Urothelium cell line (cell line): Measurements from ENCODE around the gene NECTIN4.
A peak's percentile ranks its signal among the peaks of the same experiment; 100 is the strongest.
"Not testable (repeated sequence)": the region's sequence is repeated elsewhere in the genome, so short reads cannot be mapped to it uniquely, and the experiment has no call there.

Experiments used
- DNase-seq: peaks from one replicate; pipeline ENCODE4 v3.0.0; 2011; ENCODE audit warnings: low spot score, mixed read lengths
- FAIRE-seq: peaks from 2 replicates; lab custom pipeline; 2011; peaks lifted over from hg19 to GRCh38; lab: Jason Lieb, UNC

Gene NECTIN4

DNA sequence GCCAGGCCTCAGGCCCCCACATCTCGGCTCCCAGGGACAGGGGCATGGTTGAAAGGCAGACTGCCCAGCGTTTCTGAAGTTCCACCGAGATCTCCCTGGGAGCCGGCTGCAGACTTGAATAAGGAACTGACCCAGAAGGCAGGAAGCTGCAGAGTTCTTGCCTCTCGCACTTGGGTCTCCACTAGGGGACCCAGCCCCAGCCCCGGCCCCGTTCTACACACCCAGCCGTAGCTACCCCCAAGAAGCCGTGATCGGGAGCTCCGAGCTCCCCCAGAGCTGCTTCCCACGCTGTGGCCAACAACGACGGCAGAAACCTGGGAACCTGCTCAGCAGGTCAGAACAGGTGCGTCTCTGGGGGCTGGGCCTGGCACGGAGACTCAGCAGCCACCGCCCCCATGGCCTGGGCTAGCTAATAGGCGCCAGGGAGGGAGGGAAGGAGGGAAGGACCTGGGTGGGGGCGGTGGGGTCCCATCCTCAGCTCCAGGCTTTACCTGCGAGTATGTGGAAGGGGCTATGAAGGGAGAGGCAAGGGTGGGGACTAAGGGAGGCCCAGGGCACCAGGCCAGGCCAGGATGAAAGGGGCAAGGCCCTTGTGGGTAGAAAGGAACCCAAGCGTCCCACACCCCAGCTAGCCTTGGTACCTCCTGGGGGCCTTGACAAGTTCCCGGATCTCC, at the start of gene NECTIN4:
NECTIN4 (minus strand) TSS at position 308 of the 674 bp plus-strand sequence; CDS start at position 46, 262 bp downstream.
- DNase-seq (no peak), FAIRE-seq (no peak)

DNA sequence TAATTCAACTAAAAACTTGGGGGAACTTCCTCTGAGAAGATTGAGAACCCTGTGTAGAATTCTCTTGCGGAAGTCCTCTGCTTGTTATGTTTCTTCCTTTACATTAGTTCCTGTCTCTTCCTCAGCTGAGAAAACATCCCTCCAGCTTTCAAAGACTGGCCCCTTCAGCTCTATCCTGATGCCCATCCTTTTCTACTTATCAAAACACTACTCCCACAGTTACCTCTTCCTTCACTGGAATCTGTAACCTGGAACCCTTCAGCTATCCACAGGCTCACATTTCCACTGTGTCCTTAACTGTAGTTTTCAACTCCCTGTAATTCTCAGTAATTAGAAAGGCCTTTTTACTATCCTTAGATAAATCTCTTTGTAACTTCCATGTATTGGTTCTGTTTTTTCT, 49.1 kb upstream of the NECTIN4 start:
- DNase-seq: no peak
- FAIRE-seq: no peak

DNA sequence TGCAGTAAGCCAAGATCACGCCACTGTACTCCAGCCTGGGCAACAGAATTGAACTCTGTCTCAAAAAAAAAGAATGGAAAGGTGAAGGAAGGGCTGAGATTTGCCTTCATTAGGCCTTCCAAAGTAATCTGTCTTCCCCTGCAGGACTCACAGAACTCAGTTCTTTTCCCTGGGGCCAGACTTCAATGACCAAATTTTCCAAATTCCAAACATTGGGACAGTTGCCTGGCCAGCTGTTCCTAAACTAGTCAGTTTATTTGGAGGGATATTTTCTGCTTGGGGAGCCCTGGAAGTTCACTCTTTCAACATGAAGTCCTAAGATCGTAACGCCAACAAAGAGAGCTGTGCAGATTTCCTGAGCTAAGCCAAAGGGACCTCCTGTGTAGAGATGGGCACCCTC, 48.5 kb upstream of the NECTIN4 start:
- no peak for DNase-seq

DNA sequence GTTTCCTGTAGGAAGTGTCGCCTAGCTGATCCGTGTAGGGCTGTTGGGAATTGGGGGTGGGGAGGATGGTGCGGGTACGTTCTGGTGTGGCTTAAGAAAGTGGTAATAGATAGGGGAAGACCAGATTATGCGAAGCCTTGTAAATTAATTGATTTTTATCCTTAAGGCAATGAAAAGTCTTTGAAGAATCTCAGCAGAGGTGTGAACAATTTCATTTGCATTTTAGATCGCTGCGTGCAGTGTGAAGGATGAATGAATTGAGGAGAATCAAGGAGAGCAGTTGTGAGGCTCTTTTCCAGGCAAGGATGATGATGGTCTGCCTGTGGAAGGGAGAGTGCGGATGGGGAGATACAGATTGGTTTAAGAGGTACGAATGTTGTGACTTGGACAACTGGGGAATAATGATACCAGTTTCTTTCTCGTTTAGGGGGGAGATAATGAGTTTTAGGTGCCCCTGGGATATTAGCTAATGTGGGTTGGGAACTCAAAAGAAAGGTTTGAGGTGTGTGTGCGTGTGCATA, 43.9 kb upstream of the NECTIN4 start:
- FAIRE-seq: no peak
- no peak for DNase-seq

More for the DNA sequence above, 48.5 kb upstream of the NECTIN4 start:
- FAIRE-seq: no peak

DNA sequence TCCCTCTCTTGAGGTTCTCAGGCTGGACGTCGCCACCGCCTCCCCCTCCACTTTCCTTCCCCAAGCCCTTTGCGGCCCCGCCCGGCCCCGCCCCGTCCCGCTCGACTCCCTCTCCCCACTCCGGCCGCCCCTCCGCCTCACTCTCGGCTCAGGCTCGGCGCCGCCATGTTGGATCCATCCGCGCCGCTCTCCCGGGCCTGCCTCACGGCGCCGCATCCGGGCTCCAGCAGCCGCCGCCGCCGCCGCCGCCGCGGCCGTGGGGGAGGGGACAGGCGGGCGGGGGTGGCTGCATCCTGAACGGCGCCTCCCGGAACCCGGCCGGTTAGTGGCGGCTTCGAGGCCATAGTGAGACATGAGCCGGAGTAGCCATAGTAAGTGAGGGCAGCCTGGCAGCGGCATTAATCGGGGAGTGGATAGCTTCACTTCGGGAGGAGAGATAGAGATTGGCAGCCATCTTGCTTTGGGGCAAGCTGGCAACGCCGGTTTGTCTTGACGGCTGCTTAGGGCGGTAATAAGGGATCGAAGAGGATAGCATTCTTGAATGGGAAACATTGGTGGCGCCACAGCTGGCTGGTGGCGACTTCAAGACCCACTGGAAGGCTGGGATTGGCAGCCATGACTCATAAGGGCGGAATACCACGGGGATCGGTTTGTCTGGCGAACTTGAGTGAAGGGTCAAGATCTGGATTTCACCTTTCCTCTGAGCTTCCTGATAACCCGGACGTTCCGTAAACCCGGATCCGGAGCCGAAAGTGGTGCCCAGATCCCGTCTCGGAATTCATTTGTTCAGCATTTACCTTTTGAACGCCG, 43.3 kb upstream of the NECTIN4 start, which contains the start of gene DEDD:
DEDD (minus strand) TSS at position 258 of the 810 bp plus-strand sequence. CDS start 8,205 bp downstream, outside the sequence.
- DNase-seq (peak; percentile 91), FAIRE-seq (no peak)

DNA sequence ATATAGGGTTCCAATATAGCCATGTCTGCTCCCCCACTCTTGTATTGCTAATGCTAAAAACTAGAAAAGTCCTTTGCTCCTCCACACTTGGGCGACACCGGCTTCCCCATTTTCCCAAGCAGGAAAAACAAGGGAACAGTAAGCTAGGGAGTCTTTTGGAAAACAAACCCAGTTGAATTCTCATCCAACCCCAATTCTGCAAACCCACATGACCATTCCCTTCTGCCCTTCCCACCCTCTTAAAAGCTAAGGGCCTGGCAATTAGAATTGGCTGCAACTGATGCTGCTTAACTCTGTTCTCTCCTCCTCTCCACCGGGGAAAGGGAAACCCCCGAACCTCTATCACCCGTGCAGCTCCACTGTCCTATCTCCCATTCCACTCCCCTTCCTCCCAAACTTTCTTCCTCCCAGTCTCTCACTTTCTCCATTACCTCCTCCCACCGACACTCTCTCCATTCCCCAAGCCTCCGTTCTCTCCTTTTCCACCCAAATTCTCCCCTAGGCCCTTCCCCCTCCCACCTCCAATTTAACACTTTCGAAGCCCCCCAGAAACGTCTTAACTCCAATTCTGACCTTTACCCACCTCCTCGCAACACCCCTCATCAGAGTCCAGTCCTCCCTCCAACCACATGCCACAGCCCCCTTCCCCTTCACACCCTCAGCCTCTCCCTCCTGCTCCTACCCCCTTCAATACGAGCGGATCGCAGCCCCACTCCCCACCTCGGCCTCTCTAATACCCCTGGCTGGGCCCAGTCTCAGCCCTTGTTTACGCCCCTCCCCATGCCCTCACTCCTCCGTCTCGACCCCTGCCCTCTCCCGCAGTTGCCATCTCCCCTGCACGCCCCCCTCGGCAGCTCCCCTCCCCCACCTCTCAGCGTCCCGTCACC, 42.4 kb upstream of the NECTIN4 start:
- no peak for FAIRE-seq
- DNase-seq: no peak

DNA sequence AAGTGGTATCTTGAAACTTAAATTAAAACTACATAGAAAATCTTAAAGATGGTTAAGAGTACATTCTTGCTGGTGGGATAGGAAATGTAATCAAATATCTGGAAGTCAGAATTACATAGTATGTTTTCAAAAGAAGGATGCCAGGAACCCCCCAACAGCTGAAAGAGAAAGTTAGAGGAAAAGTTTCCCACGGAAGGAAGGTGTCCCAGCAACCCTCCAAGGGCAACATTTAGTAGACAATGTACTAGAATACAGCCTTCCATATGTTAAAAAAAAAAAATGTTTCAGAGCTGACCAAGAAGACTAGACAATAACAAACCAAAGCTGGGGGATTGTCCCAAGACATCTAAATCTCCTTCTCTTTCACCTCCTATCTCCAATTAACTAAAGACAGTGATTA, 40.9 kb upstream of the NECTIN4 start:
- FAIRE-seq (no peak), DNase-seq (no peak)

DNA sequence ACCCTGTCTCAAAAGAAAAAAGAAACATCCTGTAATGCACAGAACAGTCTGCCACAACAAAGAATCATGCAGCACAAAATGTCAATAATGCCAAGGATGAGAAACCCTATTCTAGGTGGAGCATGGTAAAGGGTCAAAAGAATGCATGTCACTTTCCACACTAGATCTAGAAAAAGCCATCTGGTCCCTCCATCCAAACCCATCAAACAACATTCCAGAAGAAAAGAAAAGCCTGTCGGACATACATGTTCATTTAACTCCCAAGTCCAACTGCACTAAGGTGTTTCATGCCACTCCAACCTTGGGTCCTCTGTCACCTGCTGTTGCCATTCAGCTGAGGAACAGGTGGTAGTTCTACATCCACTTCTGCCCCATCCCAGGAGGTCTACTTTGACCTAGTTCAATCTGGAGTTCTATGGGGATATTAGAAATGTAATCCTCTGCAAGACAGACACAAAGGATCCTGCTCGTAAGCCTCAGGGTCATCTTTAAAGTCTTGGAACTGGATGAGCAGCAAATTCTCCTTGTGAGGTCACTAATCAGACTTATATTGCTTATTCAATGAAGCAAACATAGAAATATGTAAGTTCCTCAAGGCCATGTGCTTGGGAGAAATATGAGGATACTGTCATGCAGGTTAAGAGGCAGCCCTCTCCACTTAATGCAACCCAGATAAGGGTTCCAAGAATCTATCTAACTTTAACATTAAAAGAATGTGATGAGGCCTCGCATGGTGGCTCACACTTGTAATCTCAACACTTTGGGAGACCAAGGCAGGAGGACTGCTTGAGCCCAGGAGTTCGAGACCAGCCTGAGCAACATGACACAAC, 39.4 kb upstream of the NECTIN4 start:
- DNase-seq: no peak
- no peak for FAIRE-seq

DNA sequence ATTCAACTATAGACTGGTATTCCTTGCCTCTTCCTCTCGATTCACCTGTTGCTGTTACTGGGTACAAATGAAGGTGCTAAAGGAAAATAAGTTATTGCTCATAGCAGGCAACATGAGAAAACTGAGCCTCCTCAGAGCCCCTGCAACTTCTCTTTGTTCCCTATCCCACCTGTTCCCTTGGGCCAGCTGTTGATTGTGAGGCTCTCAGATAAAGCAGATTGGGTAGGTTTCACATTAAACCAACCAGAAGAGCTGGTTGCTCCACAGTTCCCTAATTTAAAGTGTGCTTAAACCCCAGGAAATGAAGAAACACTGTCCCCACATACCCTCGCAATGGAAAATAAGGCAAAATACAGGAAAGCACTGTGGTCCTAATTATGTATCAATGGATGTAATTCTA, 38.3 kb upstream of the NECTIN4 start:
- DNase-seq (no peak), FAIRE-seq (no peak)

DNA sequence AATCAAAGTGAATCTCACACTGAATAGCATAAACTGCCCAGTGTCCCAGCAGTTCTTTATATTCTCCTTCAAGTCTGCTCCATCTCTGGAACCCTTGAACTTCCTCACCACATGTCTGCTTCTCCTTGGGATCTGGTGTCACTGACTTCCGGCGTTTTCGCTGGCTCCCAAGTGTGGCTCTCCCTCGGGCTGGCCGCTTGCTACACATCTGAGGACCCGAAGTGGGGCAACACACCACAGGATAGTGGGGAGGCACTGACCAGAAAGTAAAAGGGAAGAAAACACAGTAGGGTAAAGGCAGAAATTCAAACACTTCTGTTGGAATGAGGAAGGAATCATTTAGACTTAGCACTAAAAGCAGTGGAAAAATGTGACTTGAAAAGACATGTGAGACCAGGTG, 33.6 kb upstream of the NECTIN4 start:
- DNase-seq: no peak
- no peak for FAIRE-seq

DNA sequence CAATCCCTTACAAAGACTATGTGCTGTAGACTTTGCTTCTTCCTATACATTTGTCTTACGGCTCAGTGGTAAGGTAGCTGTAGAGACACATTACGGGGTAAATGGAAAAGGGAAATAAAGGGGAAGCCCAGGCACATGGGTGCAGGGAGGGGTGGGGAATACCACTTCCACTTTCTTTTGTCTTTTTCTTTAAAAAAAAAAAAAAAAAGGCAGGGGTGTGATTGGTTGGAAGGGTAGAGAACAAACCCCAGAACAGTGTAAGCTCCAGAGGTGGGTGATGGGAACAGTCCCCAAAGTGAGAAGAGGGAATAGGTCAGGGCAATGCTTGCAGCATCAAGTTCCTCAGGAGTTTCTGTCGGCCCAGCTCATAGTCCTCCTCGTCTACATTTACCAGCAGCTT, 32.5 kb upstream of the NECTIN4 start:
- DNase-seq: no peak
- FAIRE-seq: no peak

DNA sequence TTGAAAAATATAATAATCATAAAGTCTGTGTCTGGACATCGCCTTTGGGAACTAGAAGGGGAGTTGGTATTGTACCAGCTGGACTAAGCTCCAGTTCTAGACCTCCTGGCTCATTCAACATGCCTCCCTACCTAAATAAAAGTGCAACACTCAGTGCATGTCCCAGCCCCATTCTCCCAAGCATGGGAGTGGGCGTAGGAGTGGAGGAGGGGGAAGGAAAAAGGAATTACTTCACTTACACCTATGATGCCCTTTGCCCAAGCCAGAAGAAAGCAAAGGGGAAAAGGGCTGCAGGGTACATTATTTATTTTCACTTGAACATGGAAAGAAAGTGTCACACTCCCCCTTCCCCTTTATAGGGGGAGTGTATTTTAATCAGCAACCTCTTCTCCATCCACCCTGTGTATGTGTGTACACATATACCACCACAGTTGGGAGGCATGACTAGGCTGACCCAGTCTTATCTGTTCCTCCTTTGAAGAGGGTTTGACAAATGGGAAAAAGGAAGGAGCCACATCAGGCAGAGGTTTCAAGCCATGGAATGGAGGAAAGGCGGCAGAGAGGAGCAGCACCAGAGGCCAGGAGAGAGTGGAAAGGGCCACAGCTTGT, 31.8 kb upstream of the NECTIN4 start:
- DNase-seq (no peak), FAIRE-seq (no peak)

DNA sequence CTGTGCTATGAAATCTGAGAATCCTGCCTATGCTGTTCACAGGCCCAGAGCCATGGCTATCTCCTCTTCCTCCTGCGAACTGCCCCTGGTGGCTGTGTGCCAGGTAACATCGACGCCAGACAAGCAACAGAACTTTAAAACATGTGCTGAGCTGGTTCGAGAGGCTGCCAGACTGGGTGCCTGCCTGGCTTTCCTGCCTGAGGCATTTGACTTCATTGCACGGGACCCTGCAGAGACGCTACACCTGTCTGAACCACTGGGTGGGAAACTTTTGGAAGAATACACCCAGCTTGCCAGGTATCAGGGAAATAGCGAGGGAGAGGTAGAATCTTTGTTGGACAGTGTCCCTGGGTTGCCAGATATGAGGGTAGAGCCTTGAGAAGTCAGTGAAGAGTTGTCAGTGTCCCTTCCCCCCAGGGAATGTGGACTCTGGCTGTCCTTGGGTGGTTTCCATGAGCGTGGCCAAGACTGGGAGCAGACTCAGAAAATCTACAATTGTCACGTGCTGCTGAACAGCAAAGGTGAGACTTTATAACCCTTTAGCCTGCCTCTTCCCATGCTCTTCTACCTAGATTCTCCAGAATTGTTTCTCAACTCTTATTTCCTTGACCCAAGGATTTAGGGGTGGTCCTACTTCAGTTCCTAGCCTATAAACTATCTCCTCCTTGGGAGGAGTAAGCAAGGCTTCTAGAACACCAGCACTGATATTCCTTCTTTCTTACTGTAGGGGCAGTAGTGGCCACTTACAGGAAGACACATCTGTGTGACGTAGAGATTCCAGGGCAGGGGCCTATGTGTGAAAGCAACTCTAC, 29.9 kb upstream of the NECTIN4 start:
- FAIRE-seq: no peak
- DNase-seq: peak; percentile 56

DNA sequence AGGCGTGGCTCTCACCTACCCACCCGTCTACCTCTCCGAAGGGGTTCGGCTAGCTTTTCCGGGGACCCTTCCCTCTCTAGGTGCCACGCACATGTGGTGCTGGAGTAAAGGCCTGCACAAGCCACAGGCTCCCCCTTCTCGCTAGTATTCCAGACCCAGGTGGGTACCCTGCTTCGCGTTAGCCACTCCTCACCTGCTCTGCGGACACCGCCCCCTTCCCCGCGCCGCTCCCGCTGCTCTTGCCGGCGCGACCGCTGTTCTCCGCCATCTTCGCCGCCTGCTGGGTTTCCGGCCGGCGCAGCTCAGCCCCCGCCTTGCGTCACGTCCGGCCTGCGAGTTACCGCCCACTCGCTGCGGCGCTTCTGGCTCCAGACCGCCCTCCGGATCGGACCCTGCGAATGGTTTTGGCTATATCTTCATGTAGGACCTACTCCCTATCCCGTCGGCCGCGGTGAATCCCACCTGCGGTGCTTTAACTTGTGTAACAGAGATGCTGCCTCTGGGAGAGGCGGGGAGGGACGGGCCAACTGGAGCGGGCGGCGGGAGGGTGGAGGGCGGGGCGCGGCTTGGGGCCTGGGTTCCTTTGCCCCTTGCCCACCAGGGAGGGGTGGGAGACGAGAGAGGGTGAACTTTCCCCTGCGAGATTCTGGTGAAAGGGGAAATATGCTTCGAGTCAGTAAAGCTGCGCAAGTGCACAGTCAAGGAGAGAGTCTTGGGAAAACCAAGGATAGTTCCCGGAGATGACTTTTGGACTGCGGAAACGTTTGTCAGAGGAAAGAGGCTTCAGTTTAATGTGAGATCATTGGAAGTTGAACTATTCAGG, 28.6 kb upstream of the NECTIN4 start, which contains the start of the genes NIT1 and PFDN2:
NIT1 (plus strand) TSS at position 347 of the 823 bp plus-strand sequence; CDS start at position 419, 72 bp downstream.
PFDN2 (minus strand) TSS at position 279 of the 823 bp plus-strand sequence; CDS start at position 268, 11 bp downstream.
- DNase-seq (peak; percentile 91), FAIRE-seq (peak; percentile 84)

DNA sequence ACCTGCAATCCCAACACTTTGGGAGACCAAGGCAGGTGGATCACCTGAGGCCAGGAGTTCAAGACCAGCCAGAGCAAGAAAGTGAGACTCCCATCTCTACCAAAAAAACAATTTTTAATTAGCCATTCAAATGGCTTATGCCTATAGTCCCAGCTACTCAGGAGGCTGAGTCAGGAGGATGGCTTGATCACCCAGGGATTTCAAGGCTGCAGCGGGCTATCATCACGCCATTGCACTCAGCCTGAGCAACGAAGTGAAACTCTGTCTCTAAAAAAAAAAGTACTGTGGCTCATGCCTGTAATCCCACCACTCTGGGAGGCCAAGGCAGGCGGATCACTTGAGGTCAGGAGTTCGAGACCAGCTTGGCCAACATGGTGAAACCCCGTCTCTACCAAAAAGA, 26.6 kb upstream of the NECTIN4 start:
- not testable (repeated sequence) for DNase-seq, FAIRE-seq

DNA sequence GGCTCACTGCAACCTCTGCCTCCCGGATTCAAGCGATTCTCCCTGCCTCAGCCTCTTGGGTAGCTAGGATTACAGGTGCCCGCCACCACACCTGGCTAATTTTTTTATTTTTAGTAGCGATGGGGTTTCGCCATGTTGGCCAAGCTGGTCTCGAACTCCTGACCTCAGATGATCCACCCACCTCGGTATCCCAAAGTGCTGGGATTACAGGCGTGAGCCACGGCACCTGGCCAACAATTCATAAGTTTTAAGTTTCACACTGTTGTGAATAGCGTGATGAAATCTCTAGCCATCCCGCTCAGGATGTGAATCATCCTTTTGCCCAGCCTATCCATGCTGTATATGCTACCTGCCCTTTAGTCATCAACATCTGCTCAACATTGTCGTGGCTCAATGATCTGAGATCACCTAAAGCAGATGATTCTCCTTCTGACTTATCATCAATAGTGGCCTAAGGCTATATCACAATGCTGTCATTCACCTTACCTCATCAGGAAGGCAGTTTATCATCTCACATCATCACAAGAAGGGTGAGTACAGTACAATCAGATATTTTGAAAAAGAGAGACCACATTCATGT, 25.9 kb upstream of the NECTIN4 start:
- FAIRE-seq (peak; percentile 53), DNase-seq (peak; percentile 68)

DNA sequence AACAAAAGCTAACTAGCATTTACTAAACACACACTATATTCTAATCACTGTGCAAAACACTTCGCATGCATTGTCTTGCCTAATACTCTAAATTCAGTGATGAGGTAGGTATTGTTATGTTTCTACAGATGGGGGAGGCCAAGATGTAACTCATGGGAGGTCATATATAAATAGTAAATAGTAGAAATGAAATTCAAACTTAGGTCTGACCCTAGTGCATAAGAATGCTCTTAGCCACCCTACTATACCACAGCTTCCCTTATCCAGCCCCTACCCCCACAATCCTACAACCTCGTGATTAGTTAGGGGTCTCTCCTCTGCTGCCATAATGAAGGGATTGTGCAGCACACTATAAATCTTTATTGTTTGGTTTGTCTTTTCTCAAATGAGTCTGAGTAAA, 25.2 kb upstream of the NECTIN4 start:
- DNase-seq: no peak
- FAIRE-seq: no peak
